HEK293 (cell line): ENCODE results near the gene CNTNAP5.

Experiments used
- CTCF ChIA-PET: fragments of 350-600 bp; formaldehyde crosslinking; extraction: SDS; loops from one replicate; lab custom pipeline; 2021; ENCODE audit warnings: antibody characterized with exemption; lab: Yijun Ruan, JAX
- POLR2A ChIA-PET: fragments of 300-600 bp; formaldehyde crosslinking; extraction: SDS; loops from one replicate; lab custom pipeline; 2020; ENCODE audit warnings: antibody characterized with exemption, inconsistent platforms; lab: Yijun Ruan, JAX
- H3K27ac ChIP-seq: fragments of 200-500 bp; sonication (Bioruptor generic); 2 replicates; pipeline ENCODE4 v1.5.1; 2014; ENCODE audit warnings: low read depth, low read length, control low read depth, inconsistent platforms; ENCODE audit errors: extremely low read depth
- H3K36me3 ChIP-seq, 2 experiments: fragments of 200-500 bp in 1 of 2; sonication (Bioruptor generic) in 1 of 2; 1 replicate in 1 of 2; 2 replicates in 1 of 2; pipeline ENCODE4 v1.5.1; 2014 to 2017; ENCODE audit warnings: inconsistent platforms in 2 of 2, low read length in 2 of 2; ENCODE audit not compliant: control insufficient read depth in 2 of 2, insufficient read depth in 1 of 2
- H3K4me1 ChIP-seq: fragments of 200-500 bp; sonication (Bioruptor generic); 2 replicates; pipeline ENCODE4 v1.5.1; 2014; ENCODE audit warnings: mild to moderate bottlenecking, low read length, inconsistent platforms; ENCODE audit not compliant: control insufficient read depth, insufficient read depth
- H3K4me3 ChIP-seq: 2 replicates; pipeline ENCODE4 v1.5.1; 2011; ENCODE audit warnings: low read depth, mild to moderate bottlenecking, control low read depth, low read length, moderate library complexity
- H3K9me3 ChIP-seq: fragments of 200-500 bp; sonication (Bioruptor generic); 2 replicates; pipeline ENCODE4 v1.5.1; 2014; ENCODE audit warnings: low read depth, low read length, inconsistent platforms; ENCODE audit not compliant: control insufficient read depth, insufficient read depth
- GFI1B ChIP-seq: fragments of 450-650 bp; formaldehyde crosslinking; IDR thresholded peaks from 2 replicates; pipeline ENCODE4 v1.5.1; 2016; ENCODE audit warnings: missing biosample characterization, missing genetic modification characterization
- GLIS2 ChIP-seq: fragments of 450-650 bp; formaldehyde crosslinking; IDR thresholded peaks from 2 replicates; pipeline ENCODE4 v1.5.1; 2016; ENCODE audit warnings: missing biosample characterization, missing genetic modification characterization
- KLF16 ChIP-seq: fragments of 450-650 bp; formaldehyde crosslinking; IDR thresholded peaks from 2 replicates; pipeline ENCODE4 v1.5.1; 2017; ENCODE audit warnings: missing biosample characterization, missing genetic modification characterization
- OSR2 ChIP-seq: fragments of 450-650 bp; formaldehyde crosslinking; IDR thresholded peaks from 2 replicates; pipeline ENCODE4 v1.5.1; 2016; ENCODE audit warnings: missing biosample characterization, missing genetic modification characterization
- RBAK ChIP-seq: fragments of 450-650 bp; formaldehyde crosslinking; IDR thresholded peaks from 2 replicates; pipeline ENCODE4 v1.5.1; 2016; ENCODE audit warnings: missing biosample characterization, missing genetic modification characterization
- ZBTB21 ChIP-seq: fragments of 450-650 bp; formaldehyde crosslinking; IDR thresholded peaks from 2 replicates; pipeline ENCODE4 v1.5.1; 2017; ENCODE audit warnings: missing biosample characterization, missing genetic modification characterization
- ZFP3 ChIP-seq: fragments of 450-650 bp; formaldehyde crosslinking; IDR thresholded peaks from 2 replicates; pipeline ENCODE4 v1.5.1; 2016; ENCODE audit warnings: low read depth, missing biosample characterization, missing genetic modification characterization
- ZNF146 ChIP-seq: fragments of 450-650 bp; formaldehyde crosslinking; IDR thresholded peaks from 2 replicates; pipeline ENCODE4 v1.5.1; 2016; ENCODE audit warnings: missing biosample characterization, missing genetic modification characterization
- ZNF169 ChIP-seq: fragments of 450-650 bp; formaldehyde crosslinking; IDR thresholded peaks from 2 replicates; pipeline ENCODE4 v1.5.1; 2016; ENCODE audit warnings: missing biosample characterization, missing genetic modification characterization
- ZNF202 ChIP-seq: fragments of 450-650 bp; formaldehyde crosslinking; IDR thresholded peaks from 2 replicates; pipeline ENCODE4 v1.5.1; 2016; ENCODE audit warnings: missing biosample characterization, missing genetic modification characterization, borderline replicate concordance
- ZNF221 ChIP-seq: fragments of 450-650 bp; formaldehyde crosslinking; IDR thresholded peaks from 2 replicates; pipeline ENCODE4 v1.5.1; 2017; ENCODE audit warnings: missing biosample characterization, missing genetic modification characterization, borderline replicate concordance
- ZNF23 ChIP-seq: fragments of 450-650 bp; formaldehyde crosslinking; IDR thresholded peaks from 2 replicates; pipeline ENCODE4 v1.5.1; 2016; ENCODE audit warnings: missing biosample characterization, missing genetic modification characterization, borderline replicate concordance
- ZNF324 ChIP-seq: fragments of 450-650 bp; formaldehyde crosslinking; IDR thresholded peaks from 2 replicates; pipeline ENCODE4 v1.5.1; 2016; ENCODE audit warnings: missing biosample characterization, missing genetic modification characterization
- ZNF473 ChIP-seq: fragments of 450-650 bp; formaldehyde crosslinking; IDR thresholded peaks from 2 replicates; pipeline ENCODE4 v1.5.1; 2017; ENCODE audit warnings: missing biosample characterization, missing genetic modification characterization
- ZNF558 ChIP-seq: fragments of 450-650 bp; formaldehyde crosslinking; IDR thresholded peaks from 2 replicates; pipeline ENCODE4 v1.5.1; 2016; ENCODE audit warnings: missing biosample characterization, missing genetic modification characterization
- ZNF610 ChIP-seq: fragments of 450-650 bp; formaldehyde crosslinking; IDR thresholded peaks from 2 replicates; pipeline ENCODE4 v1.5.1; 2016; ENCODE audit warnings: missing biosample characterization, missing genetic modification characterization, borderline replicate concordance
- ZNF624 ChIP-seq: fragments of 450-650 bp; formaldehyde crosslinking; IDR thresholded peaks from 2 replicates; pipeline ENCODE4 v1.5.1; 2017; ENCODE audit warnings: missing biosample characterization, missing genetic modification characterization
- ZNF658 ChIP-seq: fragments of 450-650 bp; formaldehyde crosslinking; IDR thresholded peaks from 2 replicates; pipeline ENCODE4; 2016; ENCODE audit warnings: missing biosample characterization, missing genetic modification characterization
- ZNF677 ChIP-seq: fragments of 450-650 bp; IDR thresholded peaks from 2 replicates; pipeline ENCODE4 v1.5.0; 2018; ENCODE audit warnings: missing biosample characterization, mild to moderate bottlenecking, missing genetic modification characterization, moderate library complexity
- ZNF747 ChIP-seq: fragments of 450-650 bp; formaldehyde crosslinking; IDR thresholded peaks from 2 replicates; pipeline ENCODE4 v1.5.1; 2016; ENCODE audit warnings: missing biosample characterization, missing genetic modification characterization
- ZNF792 ChIP-seq: fragments of 450-650 bp; formaldehyde crosslinking; IDR thresholded peaks from 2 replicates; pipeline ENCODE4 v1.5.1; 2016; ENCODE audit warnings: missing biosample characterization, missing genetic modification characterization
- ZSCAN23 ChIP-seq: fragments of 450-650 bp; formaldehyde crosslinking; IDR thresholded peaks from 2 replicates; pipeline ENCODE4 v1.5.1; 2016; ENCODE audit warnings: missing biosample characterization, missing genetic modification characterization
- TF ChIP-seq, protein P1 (sequence below): fragments of 450-650 bp; formaldehyde crosslinking; IDR thresholded peaks from 2 replicates; pipeline ENCODE4 v1.5.1; 2016; ENCODE audit warnings: missing biosample characterization, missing genetic modification characterization, low read depth
- TF ChIP-seq, protein P2 (sequence below): fragments of 450-650 bp; formaldehyde crosslinking; IDR thresholded peaks from 2 replicates; pipeline ENCODE4 v1.5.1; 2016; ENCODE audit warnings: missing biosample characterization, missing genetic modification characterization
- TF ChIP-seq, protein P3 (sequence below): fragments of 450-650 bp; formaldehyde crosslinking; IDR thresholded peaks from 2 replicates; pipeline ENCODE4 v1.5.1; 2017; ENCODE audit warnings: missing biosample characterization, missing genetic modification characterization
- TF ChIP-seq, protein P4 (sequence below): fragments of 450-650 bp; formaldehyde crosslinking; optimal IDR thresholded peaks from 2 replicates; pipeline ENCODE3; 2016; ENCODE audit warnings: missing biosample characterization, mild to moderate bottlenecking, missing genetic modification characterization
- TF ChIP-seq, protein P5 (sequence below): fragments of 450-650 bp; formaldehyde crosslinking; IDR thresholded peaks from 2 replicates; pipeline ENCODE4 v1.5.1; 2016; ENCODE audit warnings: missing biosample characterization, missing genetic modification characterization
- TF ChIP-seq, protein P6 (sequence below): fragments of 450-650 bp; formaldehyde crosslinking; IDR thresholded peaks from 2 replicates; pipeline ENCODE4 v1.5.1; 2016; ENCODE audit warnings: missing biosample characterization, missing genetic modification characterization, borderline replicate concordance

CNTNAP5 gene

DNA sequence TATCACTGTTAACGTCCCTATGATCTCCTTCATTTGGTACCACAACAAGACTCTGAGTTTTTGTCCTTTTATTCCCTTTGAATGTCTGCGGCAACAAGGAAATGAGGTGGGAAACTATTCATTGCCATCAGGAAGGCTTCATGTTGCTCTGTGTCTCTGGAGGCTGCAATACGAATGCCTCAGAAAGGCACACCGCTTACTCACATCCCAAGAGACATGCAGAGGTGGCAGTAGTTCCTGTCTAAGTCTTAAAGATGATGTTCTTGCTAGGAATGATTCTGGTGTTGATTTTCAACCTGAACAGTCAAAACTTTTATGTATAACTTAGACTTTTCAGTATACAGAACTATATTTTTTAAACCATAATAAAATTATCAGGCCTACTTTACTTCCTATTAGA lies 24.0 kb downstream of the CNTNAP5 start (continued):
- TF ChIP-seq, protein P1, sequence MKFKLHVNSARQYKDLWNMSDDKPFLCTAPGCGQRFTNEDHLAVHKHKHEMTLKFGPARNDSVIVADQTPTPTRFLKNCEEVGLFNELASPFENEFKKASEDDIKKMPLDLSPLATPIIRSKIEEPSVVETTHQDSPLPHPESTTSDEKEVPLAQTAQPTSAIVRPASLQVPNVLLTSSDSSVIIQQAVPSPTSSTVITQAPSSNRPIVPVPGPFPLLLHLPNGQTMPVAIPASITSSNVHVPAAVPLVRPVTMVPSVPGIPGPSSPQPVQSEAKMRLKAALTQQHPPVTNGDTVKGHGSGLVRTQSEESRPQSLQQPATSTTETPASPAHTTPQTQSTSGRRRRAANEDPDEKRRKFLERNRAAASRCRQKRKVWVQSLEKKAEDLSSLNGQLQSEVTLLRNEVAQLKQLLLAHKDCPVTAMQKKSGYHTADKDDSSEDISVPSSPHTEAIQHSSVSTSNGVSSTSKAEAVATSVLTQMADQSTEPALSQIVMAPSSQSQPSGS (tag by site-specific recombination), result no peak
- TF ChIP-seq ZNF677 (tag by site-specific recombination) (no peak), ZNF558 (tag by site-specific recombination) (no peak), ZNF747 (tag by site-specific recombination) (no peak), ZSCAN23 (tag by site-specific recombination) (no peak), ZNF658 (tag by site-specific recombination) (no peak), KLF16 (tag by site-specific recombination) (no peak), ZBTB21 (tag by site-specific recombination) (no peak), ZNF169 (no peak), ZNF146 (tag by site-specific recombination) (no peak)
- TF ChIP-seq, protein P2, sequence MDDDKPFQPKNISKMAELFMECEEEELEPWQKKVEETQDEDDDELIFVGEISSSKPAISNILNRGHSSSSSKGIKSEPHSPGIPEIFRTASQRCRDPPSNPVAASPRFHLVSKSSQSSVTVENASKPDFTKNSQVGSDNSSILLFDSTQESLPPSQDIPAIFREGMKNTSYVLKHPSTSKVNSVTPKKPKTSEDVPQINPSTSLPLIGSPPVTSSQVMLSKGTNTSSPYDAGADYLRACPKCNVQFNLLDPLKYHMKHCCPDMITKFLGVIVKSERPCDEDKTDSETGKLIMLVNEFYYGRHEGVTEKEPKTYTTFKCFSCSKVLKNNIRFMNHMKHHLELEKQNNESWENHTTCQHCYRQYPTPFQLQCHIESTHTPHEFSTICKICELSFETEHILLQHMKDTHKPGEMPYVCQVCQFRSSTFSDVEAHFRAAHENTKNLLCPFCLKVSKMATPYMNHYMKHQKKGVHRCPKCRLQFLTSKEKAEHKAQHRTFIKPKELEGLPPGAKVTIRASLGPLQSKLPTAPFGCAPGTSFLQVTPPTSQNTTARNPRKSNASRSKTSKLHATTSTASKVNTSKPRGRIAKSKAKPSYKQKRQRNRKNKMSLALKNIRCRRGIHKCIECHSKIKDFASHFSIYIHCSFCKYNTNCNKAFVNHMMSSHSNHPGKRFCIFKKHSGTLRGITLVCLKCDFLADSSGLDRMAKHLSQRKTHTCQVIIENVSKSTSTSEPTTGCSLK (tag by site-specific recombination), result no peak
- TF ChIP-seq, protein P3, sequence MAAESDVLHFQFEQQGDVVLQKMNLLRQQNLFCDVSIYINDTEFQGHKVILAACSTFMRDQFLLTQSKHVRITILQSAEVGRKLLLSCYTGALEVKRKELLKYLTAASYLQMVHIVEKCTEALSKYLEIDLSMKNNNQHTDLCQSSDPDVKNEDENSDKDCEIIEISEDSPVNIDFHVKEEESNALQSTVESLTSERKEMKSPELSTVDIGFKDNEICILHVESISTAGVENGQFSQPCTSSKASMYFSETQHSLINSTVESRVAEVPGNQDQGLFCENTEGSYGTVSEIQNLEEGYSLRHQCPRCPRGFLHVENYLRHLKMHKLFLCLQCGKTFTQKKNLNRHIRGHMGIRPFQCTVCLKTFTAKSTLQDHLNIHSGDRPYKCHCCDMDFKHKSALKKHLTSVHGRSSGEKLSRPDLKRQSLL, result no peak
- TF ChIP-seq, all 188 proteins: peak for 0

DNA sequence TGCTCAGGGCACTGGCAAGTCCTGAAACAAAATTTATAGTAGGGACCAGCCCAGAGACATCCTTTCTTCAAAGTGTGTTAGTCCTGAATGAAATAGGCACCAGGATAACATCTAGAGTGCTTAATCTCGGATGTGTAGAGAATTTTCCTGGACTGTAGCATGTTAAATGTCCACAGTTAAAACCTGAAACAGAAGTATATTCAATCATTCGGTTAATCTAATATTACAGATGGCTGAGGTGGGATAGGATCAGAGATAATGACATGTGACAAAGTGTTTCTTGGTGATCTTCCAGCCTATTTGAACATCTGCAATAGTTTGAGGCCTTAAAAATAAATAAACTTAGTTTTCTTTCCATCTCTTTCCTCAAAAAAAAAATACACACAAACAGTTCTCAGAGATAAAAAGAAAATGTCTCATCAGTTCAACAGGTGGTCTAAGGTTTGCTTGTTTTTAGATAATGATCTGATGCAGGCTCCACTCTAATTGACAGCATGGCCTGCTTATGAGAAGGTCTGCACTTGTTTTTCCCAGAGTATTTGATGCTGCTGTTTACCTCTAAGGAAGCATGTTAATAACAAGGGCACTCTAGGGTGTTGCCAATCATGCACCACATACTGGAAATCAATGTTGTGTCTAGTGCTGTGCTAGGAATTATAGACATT lies 25.9 kb downstream of the CNTNAP5 start:
- POLR2A ChIA-PET, result no interaction called here
- TF ChIP-seq ZNF624 (tag by site-specific recombination) (no peak), KLF16 (tag by site-specific recombination) (no peak), ZNF324 (no peak), GLIS2 (tag by site-specific recombination) (no peak), ZNF23 (tag by site-specific recombination) (no peak), GFI1B (tag by site-specific recombination) (no peak), ZFP3 (no peak), ZNF658 (tag by site-specific recombination) (no peak), ZNF221 (tag by site-specific recombination) (no peak), OSR2 (tag by site-specific recombination) (no peak), ZNF792 (tag by site-specific recombination) (no peak), ZNF202 (tag by site-specific recombination) (no peak), ZNF610 (no peak), RBAK (tag by site-specific recombination) (no peak), ZNF473 (tag by site-specific recombination) (no peak)
- TF ChIP-seq, protein P4, sequence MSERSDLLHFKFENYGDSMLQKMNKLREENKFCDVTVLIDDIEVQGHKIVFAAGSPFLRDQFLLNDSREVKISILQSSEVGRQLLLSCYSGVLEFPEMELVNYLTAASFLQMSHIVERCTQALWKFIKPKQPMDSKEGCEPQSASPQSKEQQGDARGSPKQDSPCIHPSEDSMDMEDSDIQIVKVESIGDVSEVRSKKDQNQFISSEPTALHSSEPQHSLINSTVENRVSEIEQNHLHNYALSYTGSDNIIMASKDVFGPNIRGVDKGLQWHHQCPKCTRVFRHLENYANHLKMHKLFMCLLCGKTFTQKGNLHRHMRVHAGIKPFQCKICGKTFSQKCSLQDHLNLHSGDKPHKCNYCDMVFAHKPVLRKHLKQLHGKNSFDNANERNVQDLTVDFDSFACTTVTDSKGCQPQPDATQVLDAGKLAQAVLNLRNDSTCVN (tag by site-specific recombination), result no peak
- TF ChIP-seq, protein P5, sequence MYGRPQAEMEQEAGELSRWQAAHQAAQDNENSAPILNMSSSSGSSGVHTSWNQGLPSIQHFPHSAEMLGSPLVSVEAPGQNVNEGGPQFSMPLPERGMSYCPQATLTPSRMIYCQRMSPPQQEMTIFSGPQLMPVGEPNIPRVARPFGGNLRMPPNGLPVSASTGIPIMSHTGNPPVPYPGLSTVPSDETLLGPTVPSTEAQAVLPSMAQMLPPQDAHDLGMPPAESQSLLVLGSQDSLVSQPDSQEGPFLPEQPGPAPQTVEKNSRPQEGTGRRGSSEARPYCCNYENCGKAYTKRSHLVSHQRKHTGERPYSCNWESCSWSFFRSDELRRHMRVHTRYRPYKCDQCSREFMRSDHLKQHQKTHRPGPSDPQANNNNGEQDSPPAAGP (tag by site-specific recombination), result no peak
- TF ChIP-seq, protein P6, sequence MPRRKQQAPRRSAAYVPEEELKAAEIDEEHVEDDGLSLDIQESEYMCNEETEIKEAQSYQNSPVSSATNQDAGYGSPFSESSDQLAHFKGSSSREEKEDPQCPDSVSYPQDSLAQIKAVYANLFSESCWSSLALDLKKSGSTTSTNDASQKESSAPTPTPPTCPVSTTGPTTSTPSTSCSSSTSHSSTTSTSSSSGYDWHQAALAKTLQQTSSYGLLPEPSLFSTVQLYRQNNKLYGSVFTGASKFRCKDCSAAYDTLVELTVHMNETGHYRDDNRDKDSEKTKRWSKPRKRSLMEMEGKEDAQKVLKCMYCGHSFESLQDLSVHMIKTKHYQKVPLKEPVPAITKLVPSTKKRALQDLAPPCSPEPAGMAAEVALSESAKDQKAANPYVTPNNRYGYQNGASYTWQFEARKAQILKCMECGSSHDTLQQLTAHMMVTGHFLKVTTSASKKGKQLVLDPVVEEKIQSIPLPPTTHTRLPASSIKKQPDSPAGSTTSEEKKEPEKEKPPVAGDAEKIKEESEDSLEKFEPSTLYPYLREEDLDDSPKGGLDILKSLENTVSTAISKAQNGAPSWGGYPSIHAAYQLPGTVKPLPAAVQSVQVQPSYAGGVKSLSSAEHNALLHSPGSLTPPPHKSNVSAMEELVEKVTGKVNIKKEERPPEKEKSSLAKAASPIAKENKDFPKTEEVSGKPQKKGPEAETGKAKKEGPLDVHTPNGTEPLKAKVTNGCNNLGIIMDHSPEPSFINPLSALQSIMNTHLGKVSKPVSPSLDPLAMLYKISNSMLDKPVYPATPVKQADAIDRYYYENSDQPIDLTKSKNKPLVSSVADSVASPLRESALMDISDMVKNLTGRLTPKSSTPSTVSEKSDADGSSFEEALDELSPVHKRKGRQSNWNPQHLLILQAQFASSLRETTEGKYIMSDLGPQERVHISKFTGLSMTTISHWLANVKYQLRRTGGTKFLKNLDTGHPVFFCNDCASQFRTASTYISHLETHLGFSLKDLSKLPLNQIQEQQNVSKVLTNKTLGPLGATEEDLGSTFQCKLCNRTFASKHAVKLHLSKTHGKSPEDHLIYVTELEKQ (tag by site-specific recombination), result no peak

More for the DNA sequence above, 25.9 kb downstream of the CNTNAP5 start:
- CTCF ChIA-PET, result no interaction called here
- H3K9me3 ChIP-seq, result no peaks in the 10 kb centered on the region
- no peak overlapping the region for H3K27ac ChIP-seq
- no peaks in the 10 kb centered on the region for H3K36me3 ChIP-seq
- no peaks in the 10 kb centered on the region for H3K4me1 ChIP-seq
- H3K4me3 ChIP-seq, result no peak overlapping the region
